ENCODE results near the gene GLYATL2.

The GLYATL2 gene

DNA sequence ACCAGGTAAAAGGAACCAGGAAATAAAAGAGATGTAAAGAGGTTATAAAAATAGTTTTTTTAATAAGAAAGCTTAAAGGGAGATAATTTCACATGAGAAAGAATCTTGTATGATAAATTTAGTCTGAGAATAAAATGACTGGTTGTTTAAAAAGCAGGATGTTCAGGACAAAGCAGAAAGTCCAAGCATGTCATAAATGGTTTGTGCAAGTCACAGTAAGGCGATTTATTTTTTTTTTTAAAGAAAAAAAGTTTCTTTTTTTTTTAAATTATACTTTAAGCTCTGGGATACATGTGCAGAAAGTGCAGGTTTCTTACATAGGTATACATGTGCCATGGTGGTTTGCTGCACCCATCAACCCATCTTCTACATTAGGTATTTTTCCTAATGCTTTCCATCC is 30.8 kb downstream of the GLYATL2 start:
- Histone ChIP-seq H2AFZ (ENCODE audit: low read depth) (no peak overlapping the region), H3K4me3 (IDR thresholded peaks at IDR 0.05; ENCODE audit: insufficient read depth, low read depth, low read length) (no peak overlapping the region), H3K36me3 (ENCODE audit: insufficient read depth) (no peaks in the 10 kb centered on the region), H3K27ac (no peak overlapping the region), H4K20me1 (ENCODE audit: insufficient read depth) (no peaks in the 10 kb centered on the region), H3K9ac (no peak overlapping the region), H3K4me2 (no peak overlapping the region), H3K27me3 (ENCODE audit: insufficient read depth, low read depth) (no peaks in the 10 kb centered on the region), H3K4me1 (ENCODE audit: low read depth, poor library complexity, severe bottlenecking) (no peaks in the 10 kb centered on the region), H3K79me2 (ENCODE audit: insufficient read depth, low read depth) (no peaks in the 10 kb centered on the region)
- TF ChIP-seq, protein P1, sequence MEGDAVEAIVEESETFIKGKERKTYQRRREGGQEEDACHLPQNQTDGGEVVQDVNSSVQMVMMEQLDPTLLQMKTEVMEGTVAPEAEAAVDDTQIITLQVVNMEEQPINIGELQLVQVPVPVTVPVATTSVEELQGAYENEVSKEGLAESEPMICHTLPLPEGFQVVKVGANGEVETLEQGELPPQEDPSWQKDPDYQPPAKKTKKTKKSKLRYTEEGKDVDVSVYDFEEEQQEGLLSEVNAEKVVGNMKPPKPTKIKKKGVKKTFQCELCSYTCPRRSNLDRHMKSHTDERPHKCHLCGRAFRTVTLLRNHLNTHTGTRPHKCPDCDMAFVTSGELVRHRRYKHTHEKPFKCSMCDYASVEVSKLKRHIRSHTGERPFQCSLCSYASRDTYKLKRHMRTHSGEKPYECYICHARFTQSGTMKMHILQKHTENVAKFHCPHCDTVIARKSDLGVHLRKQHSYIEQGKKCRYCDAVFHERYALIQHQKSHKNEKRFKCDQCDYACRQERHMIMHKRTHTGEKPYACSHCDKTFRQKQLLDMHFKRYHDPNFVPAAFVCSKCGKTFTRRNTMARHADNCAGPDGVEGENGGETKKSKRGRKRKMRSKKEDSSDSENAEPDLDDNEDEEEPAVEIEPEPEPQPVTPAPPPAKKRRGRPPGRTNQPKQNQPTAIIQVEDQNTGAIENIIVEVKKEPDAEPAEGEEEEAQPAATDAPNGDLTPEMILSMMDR (conservative IDR thresholded peaks at IDR 0.05; ENCODE audit: low read depth, low read length) = no peak

DNA sequence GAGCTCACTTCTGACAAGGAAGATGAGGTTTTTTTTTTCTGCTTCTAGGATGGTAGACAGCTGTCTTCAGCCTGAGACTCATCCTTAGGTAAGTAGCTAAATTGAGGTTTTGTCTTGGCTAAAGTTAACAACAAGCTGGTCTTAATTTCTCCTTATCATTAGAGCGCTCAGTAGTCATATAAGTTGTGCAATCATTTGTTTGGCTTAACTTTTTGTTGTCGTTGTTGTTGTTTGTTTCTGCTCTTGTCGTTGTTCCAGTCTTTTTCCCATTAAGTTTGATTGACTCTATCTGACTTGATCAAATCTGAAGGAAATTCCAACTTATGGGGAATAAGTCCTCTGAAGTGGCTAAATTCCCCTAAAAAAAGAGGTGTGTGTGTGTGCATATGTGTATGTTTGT is 33.0 kb downstream of the GLYATL2 start:
- H3K4me2 ChIP-seq = no peak overlapping the region
- H3K9ac ChIP-seq = no peak overlapping the region
- H3K27ac ChIP-seq = no peak overlapping the region
- no peaks in the 10 kb centered on the region for H3K79me2 ChIP-seq (ENCODE audit: insufficient read depth, low read depth)
- no peaks in the 10 kb centered on the region for H3K36me3 ChIP-seq (ENCODE audit: insufficient read depth)
- H3K4me3 ChIP-seq (IDR thresholded peaks at IDR 0.05; ENCODE audit: insufficient read depth, low read depth, low read length) = no peak overlapping the region
- no peak overlapping the region for H2AFZ ChIP-seq (ENCODE audit: low read depth)
- no peaks in the 10 kb centered on the region for H3K4me1 ChIP-seq (ENCODE audit: low read depth, poor library complexity, severe bottlenecking)
- TF ChIP-seq, protein P1 (conservative IDR thresholded peaks at IDR 0.05; ENCODE audit: low read depth, low read length) = no peak
- no peaks in the 10 kb centered on the region for H4K20me1 ChIP-seq (ENCODE audit: insufficient read depth)
- H3K27me3 ChIP-seq (ENCODE audit: insufficient read depth, low read depth) = no peaks in the 10 kb centered on the region

DNA sequence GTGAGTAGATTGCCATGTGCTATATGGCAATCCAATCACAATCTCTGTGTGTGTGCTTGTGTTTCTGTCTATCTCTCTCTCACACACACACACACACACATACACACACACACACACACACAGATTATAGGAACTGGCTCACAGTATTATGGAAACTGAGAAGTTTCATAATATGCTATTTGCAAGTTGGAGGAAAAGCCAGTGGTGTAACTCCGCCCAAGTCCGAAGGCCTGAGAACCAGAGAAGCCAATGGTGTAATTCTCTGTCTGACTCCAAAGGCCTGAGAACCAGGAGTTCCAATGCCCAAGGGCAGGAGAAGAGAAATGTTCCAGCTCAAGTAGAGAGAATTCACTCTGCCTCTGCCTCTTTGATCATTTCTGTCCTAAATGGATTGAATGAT is 37.2 kb downstream of the GLYATL2 start:
- H3K27ac ChIP-seq = no peak overlapping the region
- no peaks in the 10 kb centered on the region for H3K27me3 ChIP-seq (ENCODE audit: insufficient read depth, low read depth)
- no peaks in the 10 kb centered on the region for H4K20me1 ChIP-seq (ENCODE audit: insufficient read depth)
- no peaks in the 10 kb centered on the region for H3K4me1 ChIP-seq (ENCODE audit: low read depth, poor library complexity, severe bottlenecking)
- no peak overlapping the region for H3K4me3 ChIP-seq (IDR thresholded peaks at IDR 0.05; ENCODE audit: insufficient read depth, low read depth, low read length)
- TF ChIP-seq, protein P1 (conservative IDR thresholded peaks at IDR 0.05; ENCODE audit: low read depth, low read length) = no peak
- H2AFZ ChIP-seq (ENCODE audit: low read depth) = no peak overlapping the region
- H3K9ac ChIP-seq = no peak overlapping the region
- no peaks in the 10 kb centered on the region for H3K36me3 ChIP-seq (ENCODE audit: insufficient read depth)
- H3K79me2 ChIP-seq (ENCODE audit: insufficient read depth, low read depth) = no peaks in the 10 kb centered on the region
- no peak overlapping the region for H3K4me2 ChIP-seq

DNA sequence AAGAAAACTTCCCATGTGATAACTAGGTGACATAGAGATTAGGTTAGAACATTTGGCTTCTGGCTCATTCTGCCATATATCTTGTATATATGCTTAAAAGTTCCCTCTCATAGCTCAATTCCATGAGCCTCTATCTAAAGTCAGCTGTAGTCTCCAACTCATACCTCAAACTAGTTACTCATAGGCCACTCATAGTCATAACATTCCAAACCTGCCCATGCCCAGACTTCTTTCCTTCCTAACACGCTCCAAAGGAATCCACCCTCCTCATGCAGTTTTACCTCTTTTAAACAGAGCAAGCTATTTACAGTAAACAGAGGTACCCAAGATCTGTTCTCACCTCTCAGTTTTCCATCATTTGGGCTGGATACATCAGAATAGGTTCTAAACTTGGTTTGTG is 39.4 kb downstream of the GLYATL2 start:
- no peak overlapping the region for H3K27ac ChIP-seq
- no peak overlapping the region for H3K9ac ChIP-seq
- H3K79me2 ChIP-seq (ENCODE audit: insufficient read depth, low read depth) = no peaks in the 10 kb centered on the region
- no peaks in the 10 kb centered on the region for H3K4me1 ChIP-seq (ENCODE audit: low read depth, poor library complexity, severe bottlenecking)
- H3K27me3 ChIP-seq (ENCODE audit: insufficient read depth, low read depth) = no peaks in the 10 kb centered on the region
- H3K4me2 ChIP-seq = no peak overlapping the region
- H3K36me3 ChIP-seq (ENCODE audit: insufficient read depth) = no peaks in the 10 kb centered on the region
- no peak overlapping the region for H2AFZ ChIP-seq (ENCODE audit: low read depth)
- no peak overlapping the region for H3K4me3 ChIP-seq (IDR thresholded peaks at IDR 0.05; ENCODE audit: insufficient read depth, low read depth, low read length)
- H4K20me1 ChIP-seq (ENCODE audit: insufficient read depth) = no peaks in the 10 kb centered on the region
- TF ChIP-seq, protein P1 (conservative IDR thresholded peaks at IDR 0.05; ENCODE audit: low read depth, low read length) = no peak

Data from KMS-11 (cell line).